Left cardiac atrium (tissue), 4 donors: ENCODE results near the gene SLC39A13. TPM values are rescaled to one million over a fixed set of nuclear protein-coding genes. Genes with fewer than 3 reads are reported as not detected.

Experiments used
- ATAC-seq, 2 donors: fragments of 200-7000 bp; cut with Tn5 transposase; one replicate each; pipeline ENCODE4 v1.9.1; 2020; ENCODE audit warnings: mild to moderate bottlenecking in 2 of 2, moderate library complexity in 2 of 2
- DNase-seq: peaks from one replicate; pipeline ENCODE4 v3.0.0-alpha.2; 2020
- intact Hi-C, 2 donors: fragments of 100-400 bp; cut with DNase I; formaldehyde crosslinking; loops; one replicate each; pipeline versions ENCODE4 v1.14.1 to v1.15.1; 2022 to 2023
- total RNA-seq, 2 donors: library from RNA; stranded (reverse); fragmentation: NEBNext Ultra II Directional; extraction: Animal tissue kit (Norgen Biotek cat#: 25700); gene quantifications; one replicate each; pipeline ENCODE4 v1.2.1, GENCODE V29; 2021
- donor health status: DM: no; HTN: yes; CAD: no.
- donor health status: DM: no; HTN: yes; CAD: no; lungs with severe emphysema.
- donor health status: DM: yes; HTN: yes; CAD: no.
- donor health status: Dilated cardiomyopathy.

The SLC39A13 gene
- total RNA-seq, 2 donors from 2014 or later = 35.5 to 53.4 TPM

- DNase-seq (no peak), ATAC-seq (no peak)
- intact Hi-C loops = loop anchor here (5.0 to 10.0 kb wide), 4 partner anchors 73 to 473 kb away; partner anchors contain the start of gene NUP160 (in 1 of the 2)
Measured at GRCh38 chr11:47378836-47379170, 29.6 kb upstream of the SLC39A13 start.

- intact Hi-C loops = loop anchor here (5.0 to 10.0 kb wide), 4 partner anchors 73 to 473 kb away; partner anchors contain the start of gene NUP160 (in 1 of the 2)
- no peak for ATAC-seq
- no peak for DNase-seq
Measured at GRCh38 chr11:47379317-47379716, 29.1 kb upstream of the SLC39A13 start.

GRCh38 chr11:47380078-47380477 lies 28.3 kb upstream of the SLC39A13 start:
- ATAC-seq = no peak
- DNase-seq = no peak
- intact Hi-C loops = no loop called here

GRCh38 chr11:47383071-47383470 lies 25.3 kb upstream of the SLC39A13 start:
- intact Hi-C loops = no loop called here
- ATAC-seq = peak in 1 of 2 donors; percentile 32

GRCh38 chr11:47384498-47384897 lies 23.9 kb upstream of the SLC39A13 start:
- intact Hi-C loops = no loop called here
- ATAC-seq (no peak), DNase-seq (no peak)

More at GRCh38 chr11:47383071-47383470, 25.3 kb upstream of the SLC39A13 start:
- no peak for DNase-seq

GRCh38 chr11:47387944-47388696 lies 20.3 kb upstream of the SLC39A13 start:
- DNase-seq (no peak), ATAC-seq (peak in 1 of 2 donors; percentile 11)
- intact Hi-C loops = no loop called here

GRCh38 chr11:47388697-47389576 lies 19.5 kb upstream of the SLC39A13 start:
- DNase-seq (no peak), ATAC-seq (no peak)
- intact Hi-C loops = no loop called here

- intact Hi-C loops = no loop called here
- no peak for ATAC-seq
Measured at GRCh38 chr11:47389577-47390421, 18.6 kb upstream of the SLC39A13 start.

GRCh38 chr11:47390422-47390760 lies 18.0 kb upstream of the SLC39A13 start:
- ATAC-seq (no peak), DNase-seq (no peak)
- intact Hi-C loops = no loop called here

More at GRCh38 chr11:47389577-47390421, 18.6 kb upstream of the SLC39A13 start:
- no peak for DNase-seq

- no peak for DNase-seq
- ATAC-seq = peak; percentile 7 to 21
- intact Hi-C loops = no loop called here
Measured at GRCh38 chr11:47391077-47391583, 17.3 kb upstream of the SLC39A13 start.

GRCh38 chr11:47391711-47392432 lies 16.5 kb upstream of the SLC39A13 start:
- DNase-seq = no peak
- ATAC-seq = no peak
- intact Hi-C loops = no loop called here

GRCh38 chr11:47392546-47393162 lies 15.7 kb upstream of the SLC39A13 start:
- intact Hi-C loops = no loop called here
- ATAC-seq = no peak
- no peak for DNase-seq

- ATAC-seq (peak; percentile 32 to 56), DNase-seq (peak; percentile 49)
- intact Hi-C loops = no loop called here
Measured at GRCh38 chr11:47393163-47394049, 15.0 kb upstream of the SLC39A13 start.

GRCh38 chr11:47394050-47394321 lies 14.4 kb upstream of the SLC39A13 start:
- DNase-seq (peak; percentile 37), ATAC-seq (peak in 1 of 2 donors; percentile 36)
- intact Hi-C loops = no loop called here

GRCh38 chr11:47394322-47395222 lies 13.8 kb upstream of the SLC39A13 start:
- ATAC-seq = peak; percentile 54 to 66
- DNase-seq = peak; percentile 79
- intact Hi-C loops = no loop called here
